Measurements from ENCODE around the gene CSGALNACT2. TPM values are rescaled to one million over a fixed set of nuclear protein-coding genes. Genes with fewer than 3 reads are reported as not detected.

The CSGALNACT2 gene
- total RNA-seq, 1 donor from 2014 or later = 14.8 TPM

- no peak for TF ChIP-seq CTCF (IDR thresholded peaks at IDR 0.05; ENCODE audit: unreplicated experiment)
- Mint-ChIP-seq H3K27ac (no peak overlapping the region), H3K9me3 (peaks cover 18% of the 10 kb centered on the region), H3K27me3 (ENCODE audit: low read depth) (no peaks in the 10 kb centered on the region), H3K4me1 (peaks cover 14% of the 10 kb centered on the region), H3K36me3 (peaks cover 3% of the 10 kb centered on the region), H3K4me3 (no peak overlapping the region)
- no peak for DNase-seq (ENCODE audit: low spot score in 2 of 2, unreplicated experiment in 2 of 2)
These were observed 13.1 kb downstream of the CSGALNACT2 start for GRCh38 chr10:43151371-43151770.

- no peaks in the 10 kb centered on the region for H3K27me3 Mint-ChIP-seq (ENCODE audit: low read depth)
- no peak for TF ChIP-seq CTCF (IDR thresholded peaks at IDR 0.05; ENCODE audit: unreplicated experiment)
- no peaks in the 10 kb centered on the region for H3K36me3 Mint-ChIP-seq
- H3K9me3 Mint-ChIP-seq = peaks cover under 1% of the 10 kb centered on the region
- H3K4me1 Mint-ChIP-seq = peaks cover 23% of the 10 kb centered on the region
- no peak for DNase-seq (ENCODE audit: low spot score in 2 of 2, unreplicated experiment in 2 of 2)
- no peak overlapping the region for H3K4me3 Mint-ChIP-seq
- H3K27ac Mint-ChIP-seq = peak overlapping the region; percentile 44
These were observed 15.7 kb downstream of the CSGALNACT2 start for GRCh38 chr10:43153901-43154300.

- Mint-ChIP-seq H3K27me3 (ENCODE audit: low read depth) (no peaks in the 10 kb centered on the region), H3K27ac (no peak overlapping the region), H3K36me3 (no peaks in the 10 kb centered on the region), H3K4me1 (peaks cover 23% of the 10 kb centered on the region), H3K9me3 (no peaks in the 10 kb centered on the region), H3K4me3 (no peak overlapping the region)
- DNase-seq (ENCODE audit: low spot score in 2 of 2, unreplicated experiment in 2 of 2) = no peak
- TF ChIP-seq CTCF (IDR thresholded peaks at IDR 0.05; ENCODE audit: unreplicated experiment) = no peak
These were observed 17.0 kb downstream of the CSGALNACT2 start for GRCh38 chr10:43155221-43155620.

- Mint-ChIP-seq H3K27ac (no peak overlapping the region), H3K4me3 (no peak overlapping the region), H3K9me3 (no peaks in the 10 kb centered on the region), H3K27me3 (ENCODE audit: low read depth) (no peaks in the 10 kb centered on the region), H3K36me3 (peaks cover under 1% of the 10 kb centered on the region), H3K4me1 (peaks cover 23% of the 10 kb centered on the region)
- no peak for DNase-seq (ENCODE audit: low spot score in 2 of 2, unreplicated experiment in 2 of 2)
- TF ChIP-seq CTCF (IDR thresholded peaks at IDR 0.05; ENCODE audit: unreplicated experiment) = no peak
These were observed 17.5 kb downstream of the CSGALNACT2 start for GRCh38 chr10:43155741-43156140.

GRCh38 chr10:43156590-43157341, 18.5 kb downstream of the CSGALNACT2 start:
- Mint-ChIP-seq H3K4me1 (peaks cover 19% of the 10 kb centered on the region), H3K27me3 (ENCODE audit: low read depth) (no peaks in the 10 kb centered on the region), H3K9me3 (no peaks in the 10 kb centered on the region), H3K36me3 (peaks cover 6% of the 10 kb centered on the region), H3K27ac (peak overlapping the region; percentile 23), H3K4me3 (no peak overlapping the region)
- DNase-seq (ENCODE audit: low spot score in 2 of 2, unreplicated experiment in 2 of 2) = no peak
- no peak for TF ChIP-seq CTCF (IDR thresholded peaks at IDR 0.05; ENCODE audit: unreplicated experiment)
